GM23338 (cell line): ENCODE data around the gene FICD. TPM values are rescaled to one million over a fixed set of nuclear protein-coding genes. Genes with fewer than 3 reads are reported as not detected.
A peak's percentile ranks its signal among the peaks of the same experiment; 100 is the strongest.

ENCODE experiments used
- ATAC-seq: fragments of 200-7000 bp; cut with Tn5 transposase; 3 replicates; pipeline ENCODE4 v1.9.1; 2020
- DNase-seq: peaks from one replicate; pipeline ENCODE4 v3.0.0-alpha.2; 2015; ENCODE audit warnings: low spot score
- H2AFZ ChIP-seq: fragments of 200-600 bp; sonication (generic); 2 replicates; pipeline ENCODE4 v1.8.0; 2016; ENCODE audit warnings: antibody characterized with exemption, mild to moderate bottlenecking, moderate library complexity
- H3F3A ChIP-seq: fragments of 200-600 bp; sonication (generic); replicated peaks from 2 replicates; pipeline ENCODE4 v1.8.0; 2017; ENCODE audit warnings: antibody characterized with exemption, mixed run types, low read depth
- H3K27ac ChIP-seq: fragments of 200-600 bp; sonication (generic); 2 replicates; pipeline ENCODE4 v1.6.1; 2016; ENCODE audit warnings: low read depth
- H3K27me3 ChIP-seq: fragments of 200-600 bp; sonication (generic); 2 replicates; pipeline ENCODE4 v1.8.0; 2016; ENCODE audit warnings: mild to moderate bottlenecking, mixed run types, moderate library complexity; ENCODE audit not compliant: insufficient read depth
- H3K36me3 ChIP-seq: fragments of 200-600 bp; sonication (generic); 2 replicates; pipeline ENCODE4 v1.8.0; 2016; ENCODE audit warnings: mild to moderate bottlenecking; ENCODE audit not compliant: insufficient read depth
- H3K4me1 ChIP-seq: fragments of 200-600 bp; sonication (generic); 2 replicates; pipeline ENCODE4 v1.8.0; 2016; ENCODE audit warnings: mild to moderate bottlenecking, moderate library complexity; ENCODE audit not compliant: insufficient read depth
- H3K4me2 ChIP-seq: fragments of 200-600 bp; sonication (generic); 2 replicates; pipeline ENCODE4 v1.7.1; 2017; ENCODE audit warnings: mixed run types
- H3K4me3 ChIP-seq: fragments of 200-600 bp; sonication (generic); 2 replicates; pipeline ENCODE4 v1.6.1; 2016; ENCODE audit warnings: mixed run types
- H3K79me2 ChIP-seq: fragments of 200-600 bp; sonication (generic); replicated peaks from 2 replicates; pipeline ENCODE4 v1.8.0; 2017; ENCODE audit warnings: mild to moderate bottlenecking; ENCODE audit not compliant: insufficient read depth
- H3K9me2 ChIP-seq: fragments of 200-600 bp; sonication (generic); 2 replicates; pipeline ENCODE4 v1.8.0; 2017; ENCODE audit not compliant: insufficient read depth
- H4K20me1 ChIP-seq: fragments of 200-600 bp; sonication (generic); replicated peaks from 2 replicates; pipeline ENCODE4 v1.8.0; 2017; ENCODE audit warnings: mild to moderate bottlenecking; ENCODE audit not compliant: insufficient read depth
- H3K27ac Mint-ChIP-seq: 2 replicates; pipeline ENCODE4 v1.8.0; 2020; ENCODE audit warnings: inconsistent platforms, mild to moderate bottlenecking, moderate library complexity, mixed read lengths
- H3K27me3 Mint-ChIP-seq: 3 replicates; pipeline ENCODE4 v1.8.0; 2022; ENCODE audit warnings: low read depth, mild to moderate bottlenecking, moderate library complexity, mixed read lengths, inconsistent platforms; ENCODE audit not compliant: insufficient read depth, poor library complexity
- H3K36me3 Mint-ChIP-seq: 3 replicates; pipeline ENCODE4 v1.8.0; 2021; ENCODE audit warnings: low read depth, mild to moderate bottlenecking, inconsistent platforms, moderate library complexity, mixed read lengths
- H3K4me1 Mint-ChIP-seq: 3 replicates; pipeline ENCODE4 v1.8.0; 2020; ENCODE audit warnings: mild to moderate bottlenecking, inconsistent platforms, mixed read lengths
- H3K4me3 Mint-ChIP-seq: 3 replicates; pipeline ENCODE4 v1.8.0; 2021; ENCODE audit warnings: moderate library complexity, mild to moderate bottlenecking, inconsistent platforms, mixed read lengths
- H3K9me3 Mint-ChIP-seq: 3 replicates; pipeline ENCODE4 v1.8.0; 2020; ENCODE audit warnings: moderate library complexity, mild to moderate bottlenecking, inconsistent platforms, mixed read lengths
- CREB1 ChIP-seq: fragments of 250-450 bp; sonication (Bioruptor Pico); IDR thresholded peaks from 2 replicates; pipeline ENCODE4 v1.5.0; 2020; ENCODE audit warnings: low read depth, mild to moderate bottlenecking, moderate library complexity
- CTCF ChIP-seq, 2 experiments: fragments of 200-600 bp in 1 of 2; sonication (generic) in 1 of 2; conservative IDR thresholded peaks; 2 replicates each; pipeline versions ENCODE4 v1.5.1 to v1.6.1; 2016 to 2017; ENCODE audit warnings: antibody characterized with exemption in 2 of 2, low read depth in 2 of 2, mild to moderate bottlenecking in 2 of 2, moderate library complexity in 1 of 2
- ETS1 ChIP-seq: IDR thresholded peaks from 2 replicates; pipeline ENCODE4 v1.6.1; 2016; ENCODE audit warnings: antibody characterized with exemption
- EZH2 ChIP-seq: fragments of 200-600 bp; sonication (generic); IDR thresholded peaks from one replicate; pipeline ENCODE4 v1.8.0; 2017; ENCODE audit warnings: antibody characterized with exemption, mild to moderate bottlenecking, low read depth; ENCODE audit not compliant: unreplicated experiment
- EZH2phosphoT487 ChIP-seq: fragments of 200-600 bp; sonication (generic); IDR thresholded peaks from one replicate; pipeline ENCODE4 v1.8.1; 2018; ENCODE audit warnings: antibody characterized with exemption; ENCODE audit not compliant: unreplicated experiment
- JUNB ChIP-seq: IDR thresholded peaks from one replicate; pipeline ENCODE4 v1.6.1; 2016; ENCODE audit warnings: antibody characterized with exemption; ENCODE audit not compliant: unreplicated experiment
- NANOG ChIP-seq: IDR thresholded peaks from 2 replicates; pipeline ENCODE4 v1.6.1; 2016; ENCODE audit warnings: antibody characterized with exemption, borderline replicate concordance
- POLR2AphosphoS5 ChIP-seq: IDR thresholded peaks from 2 replicates; pipeline ENCODE4 v1.6.1; 2016; ENCODE audit warnings: antibody characterized with exemption, low read depth
- REST ChIP-seq: IDR thresholded peaks from one replicate; pipeline ENCODE4 v1.6.1; 2018; ENCODE audit warnings: antibody characterized with exemption; ENCODE audit not compliant: unreplicated experiment
- STAT1 ChIP-seq: IDR thresholded peaks from one replicate; pipeline ENCODE4 v1.6.1; 2016; ENCODE audit warnings: antibody characterized with exemption; ENCODE audit not compliant: unreplicated experiment
- ZNF114 ChIP-seq: fragments of 250-450 bp; sonication (Bioruptor Pico); IDR thresholded peaks from 2 replicates; pipeline ENCODE4 v1.5.0; 2020; ENCODE audit warnings: mild to moderate bottlenecking, moderate library complexity
- ZNF331 ChIP-seq: fragments of 250-450 bp; sonication (Bioruptor Pico); IDR thresholded peaks from 2 replicates; pipeline ENCODE4 v1.5.0; 2020; ENCODE audit warnings: low read depth, mild to moderate bottlenecking, moderate library complexity
- ZNF462 ChIP-seq: fragments of 250-450 bp; sonication (Bioruptor Pico); IDR thresholded peaks from 2 replicates; pipeline ENCODE4 v1.5.0; 2020; ENCODE audit warnings: mild to moderate bottlenecking, moderate library complexity
- polyA plus RNA-seq: library from polyadenylated mRNA; unstranded; fragments of >200 nt; fragmentation: Nextera tagmentation; extraction: Ambion mirVana; gene quantifications from 2 replicates; pipeline ENCODE4 v1.2.1, GENCODE V29; 2016
- total RNA-seq: library from RNA; depleted of rRNA; stranded (reverse); fragments of >200 nt; shearing (Covaris generic); gene quantifications from 2 replicates; pipeline ENCODE4 v1.2.3, GENCODE V29; 2014

FICD gene
- total and polyA plus RNA-seq, 2 experiments from 2014 or later = 4.9 to 5.3 TPM

- peaks cover 2% of the 10 kb centered on the region for H3K27me3 Mint-ChIP-seq
- H3K4me1 Mint-ChIP-seq = no peaks in the 10 kb centered on the region
- H3K4me3 ChIP-seq = no peak overlapping the region
- ATAC-seq (no peak), DNase-seq (no peak)
- peaks cover 7% of the 10 kb centered on the region for H3K9me2 ChIP-seq
- TF ChIP-seq EZH2phosphoT487 (no peak), CTCF (conservative IDR thresholded peaks at IDR 0.05; ENCODE audit: low read depth in 2 of 2) (no peak), ETS1 (no peak), REST (no peak), POLR2AphosphoS5 (no peak), STAT1 (no peak), ZNF114 (CRISPR knock-in tag) (no peak), JUNB (no peak), EZH2 (no peak), ZNF331 (CRISPR knock-in tag) (no peak), CREB1 (CRISPR knock-in tag) (no peak), ZNF462 (CRISPR knock-in tag) (no peak), NANOG (no peak)
- H3K4me1 ChIP-seq = no peaks in the 10 kb centered on the region
- no peak overlapping the region for H3K4me3 Mint-ChIP-seq
- H3K36me3 Mint-ChIP-seq = no peaks in the 10 kb centered on the region
- no peaks in the 10 kb centered on the region for H3K79me2 ChIP-seq
- peak overlapping the region; percentile 48; the same call in 1 of the 2 replicates for H2AFZ ChIP-seq
- no peaks in the 10 kb centered on the region for H3K36me3 ChIP-seq
- H3F3A ChIP-seq = no peaks in the 10 kb centered on the region
- no peak overlapping the region for H3K4me2 ChIP-seq
- H3K9me3 Mint-ChIP-seq = no peaks in the 10 kb centered on the region
- no peaks in the 10 kb centered on the region for H3K27me3 ChIP-seq
- no peaks in the 10 kb centered on the region for H4K20me1 ChIP-seq
- H3K27ac ChIP-seq = no peak overlapping the region
- no peak overlapping the region for H3K27ac Mint-ChIP-seq
These were observed 37.8 kb upstream of the FICD start for GRCh38 chr12:108477055-108477880.
